Right hindlimb (tissue), 1 donor: ENCODE data around the gene TRMT2B.
"Not testable (repeated sequence)": the region's sequence is repeated elsewhere in the genome, so short reads cannot be mapped to it uniquely, and the experiment has no call there.

Source experiments
- DNase-seq: peaks from one replicate; pipeline ENCODE4 v3.0.0-alpha.2; 2018

TRMT2B gene

DNA sequence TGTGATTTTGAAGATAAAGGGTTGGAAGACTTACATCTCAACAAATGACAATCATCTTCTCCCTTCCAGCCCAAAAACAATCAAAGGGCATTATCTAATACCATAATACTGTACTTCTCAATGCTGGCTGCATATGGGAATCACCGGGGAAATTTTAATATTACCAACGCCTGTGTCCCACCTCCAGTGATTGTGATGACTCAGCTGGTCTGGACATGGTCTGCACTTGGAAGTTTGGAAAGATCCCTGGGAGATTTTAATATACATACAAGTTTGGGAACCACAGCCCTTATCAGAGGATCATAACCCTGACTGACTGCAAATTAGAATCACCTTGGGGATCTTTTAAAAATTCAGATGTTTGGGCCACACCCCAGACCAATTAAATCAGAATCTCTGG lies 52.5 kb downstream of the TRMT2B start:
- no peak for DNase-seq

- no peak for DNase-seq
Measured at GRCh38 chrX:100995469-100995868, 56.4 kb downstream of the TRMT2B start.

- no peak for DNase-seq
Measured at GRCh38 chrX:100994352-100995281, 57.3 kb downstream of the TRMT2B start.

- DNase-seq: no peak
Measured at GRCh38 chrX:100990139-100990538, 61.8 kb downstream of the TRMT2B start.

GRCh38 chrX:100984818-100985217 lies 67.1 kb downstream of the TRMT2B start:
- DNase-seq: no peak

GRCh38 chrX:100981498-100981845 lies 70.4 kb downstream of the TRMT2B start:
- DNase-seq: not testable (repeated sequence)

GRCh38 chrX:100980608-100981497 lies 71.1 kb downstream of the TRMT2B start:
- DNase-seq: no peak

GRCh38 chrX:100979881-100980607 lies 71.9 kb downstream of the TRMT2B start:
- no peak for DNase-seq

GRCh38 chrX:100976211-100976610 lies 75.7 kb downstream of the TRMT2B start:
- DNase-seq: no peak

DNA sequence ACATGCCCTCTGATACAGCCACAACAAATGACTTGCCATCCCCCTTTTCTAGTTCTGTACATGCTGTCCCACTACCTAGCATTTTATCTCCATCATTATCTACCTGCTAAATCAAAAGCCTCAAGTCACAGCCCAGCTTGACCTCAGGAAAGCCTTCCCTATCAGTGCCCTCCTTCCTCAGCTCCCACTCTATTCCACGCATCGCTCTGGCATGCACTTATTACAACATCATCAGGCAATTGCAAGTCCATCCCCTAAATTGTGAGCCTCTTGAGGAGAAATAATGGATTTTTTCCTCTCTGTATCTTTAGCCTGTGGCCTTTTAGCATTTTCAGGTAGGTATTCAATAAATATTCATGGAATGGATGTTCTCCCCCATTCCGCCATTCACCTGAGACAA lies 76.7 kb downstream of the TRMT2B start:
- no peak for DNase-seq

DNA sequence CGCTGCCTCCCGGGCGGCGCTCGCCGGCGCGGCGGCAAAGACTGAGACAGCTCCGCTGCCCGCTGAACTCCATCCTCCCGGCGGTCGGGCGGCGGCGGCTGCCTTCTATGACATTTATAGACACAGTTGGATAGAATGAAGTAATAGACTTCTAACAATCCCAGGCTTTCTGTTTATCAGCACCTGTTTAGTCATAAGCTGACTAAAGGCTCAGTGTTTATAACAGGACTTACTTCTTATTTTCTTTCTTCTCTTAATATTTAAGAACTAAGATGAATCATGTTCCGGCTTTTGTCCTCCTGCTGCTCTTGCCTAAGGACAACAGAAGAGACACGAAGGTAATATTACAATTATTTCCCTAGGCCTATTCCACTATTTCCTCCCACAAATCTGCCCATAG lies 78.5 kb downstream of the TRMT2B start:
- no peak for DNase-seq

DNA sequence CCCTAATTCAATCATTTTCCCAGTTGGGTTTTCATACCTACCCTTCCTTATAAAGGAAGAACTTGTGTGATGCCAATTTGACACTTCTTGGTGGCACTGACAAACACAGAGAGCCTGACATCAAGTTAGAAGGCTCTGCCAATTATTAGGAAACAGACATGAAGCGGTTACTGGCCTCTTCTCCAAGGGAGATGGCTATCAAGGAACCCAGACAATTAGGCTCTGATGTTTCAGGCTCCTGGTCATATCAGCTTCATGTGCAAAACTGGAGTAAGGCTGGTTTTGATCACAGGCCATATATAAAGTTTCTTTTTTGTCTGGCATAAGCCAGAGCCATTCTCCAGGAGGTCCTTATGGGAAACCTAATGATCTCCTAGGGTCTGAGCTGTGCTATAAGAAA lies 82.0 kb downstream of the TRMT2B start:
- DNase-seq: no peak

- no peak for DNase-seq
Measured at GRCh38 chrX:100969408-100969807, 82.5 kb downstream of the TRMT2B start, which contains the start of gene ARL13A. Gene ARL13A (plus strand): TSS chrX:100969708. CDS start chrX:100973690, 3,982 bp downstream.

GRCh38 chrX:100964362-100964761 lies 87.5 kb downstream of the TRMT2B start:
- DNase-seq: no peak

GRCh38 chrX:100962811-100963210 lies 89.1 kb downstream of the TRMT2B start:
- no peak for DNase-seq
